Caco-2 (cell line): ENCODE data around the gene DNASE1. TPM values are rescaled to one million over a fixed set of nuclear protein-coding genes. Genes with fewer than 3 reads are reported as not detected.

Experiments
- BruUV-seq: library from RNA; stranded (reverse); fragments of 400-500 nt; replicated peaks from 2 replicates; lab custom pipeline; 2021; lab: Mats Ljungman, UMichigan
- CTCF ChIA-PET: fragments of 300-600 bp; sonication (Branson Sonifier 250); formaldehyde crosslinking; loops from one replicate; lab custom pipeline; 2022; ENCODE audit warnings: antibody characterized with exemption; lab: Charles Lee
- POLR2A ChIA-PET: fragments of 300-600 bp; sonication (Branson Sonifier 250); formaldehyde crosslinking; loops from one replicate; lab custom pipeline; 2022; ENCODE audit warnings: antibody characterized with exemption; lab: Charles Lee
- DNase-seq, 2 experiments: peaks; one replicate each; pipeline versions ENCODE4 v3.0.0 to v3.0.0-alpha.2; 2020 to 2022
- H3K27me3 ChIP-seq: replicated peaks from 2 replicates; pipeline ENCODE4 v1.6.0; 2011; ENCODE audit warnings: low read length; ENCODE audit not compliant: control insufficient read depth, insufficient read depth
- H3K36me3 ChIP-seq: 2 replicates; pipeline ENCODE4 v1.5.1; 2011; ENCODE audit warnings: low read length; ENCODE audit not compliant: control insufficient read depth, insufficient read depth
- H3K4me1 ChIP-seq: fragments of 250-450 bp; sonication (Bioruptor Pico); 2 replicates; pipeline ENCODE4 v1.5.1; 2020; ENCODE audit warnings: mild to moderate bottlenecking
- H3K4me3 ChIP-seq: 2 replicates; pipeline ENCODE4 v1.5.1; 2011; ENCODE audit warnings: low read depth, mild to moderate bottlenecking, control low read depth, low read length
- H3K9me3 ChIP-seq: fragments of 250-450 bp; sonication (Bioruptor Pico); 2 replicates; pipeline ENCODE4 v1.5.1; 2020; ENCODE audit warnings: mild to moderate bottlenecking, moderate library complexity
- H3K27ac Mint-ChIP-seq: one replicate; pipeline ENCODE4 v1.8.0; 2022; ENCODE audit warnings: mixed read lengths; ENCODE audit not compliant: unreplicated experiment
- H3K27me3 Mint-ChIP-seq: one replicate; pipeline ENCODE4 v1.8.0; 2022; ENCODE audit warnings: mixed read lengths; ENCODE audit not compliant: insufficient read depth, unreplicated experiment
- H3K36me3 Mint-ChIP-seq: one replicate; pipeline ENCODE4 v1.8.0; 2022; ENCODE audit warnings: mild to moderate bottlenecking, mixed read lengths; ENCODE audit not compliant: insufficient read depth, unreplicated experiment
- H3K4me1 Mint-ChIP-seq: one replicate; pipeline ENCODE4 v1.8.0; 2022; ENCODE audit warnings: low read depth, mixed read lengths; ENCODE audit not compliant: unreplicated experiment
- H3K4me3 Mint-ChIP-seq: one replicate; pipeline ENCODE4 v1.8.0; 2022; ENCODE audit warnings: mild to moderate bottlenecking, moderate library complexity, mixed read lengths; ENCODE audit not compliant: unreplicated experiment
- H3K9me3 Mint-ChIP-seq: one replicate; pipeline ENCODE4 v1.8.0; 2022; ENCODE audit warnings: mixed read lengths; ENCODE audit not compliant: unreplicated experiment
- CTCF ChIP-seq, 2 experiments: fragments of 200-600 bp in 1 of 2; IDR thresholded peaks; 1 replicate in 1 of 2; 2 replicates in 1 of 2; pipeline versions ENCODE4 v1.5.1 to v1.8.0; 2011 to 2022; ENCODE audit warnings: antibody characterized with exemption in 1 of 2, control low read depth in 1 of 2, inconsistent platforms in 1 of 2, low read depth in 1 of 2, low read length in 1 of 2, mild to moderate bottlenecking in 1 of 2, moderate library complexity in 1 of 2; ENCODE audit not compliant: insufficient read depth in 1 of 2, severe bottlenecking in 1 of 2, unreplicated experiment in 1 of 2
- intact Hi-C: fragments of 100-400 bp; cut with micrococcal nuclease; formaldehyde crosslinking; loops from one replicate; pipeline ENCODE4 v1.10.0; 2022; ENCODE audit not compliant: unreplicated experiment
- total RNA-seq: library from RNA; stranded (reverse); gene quantifications from 2 replicates; pipeline ENCODE4 v1.2.3, GENCODE V29; 2022

Gene DNASE1
- total RNA-seq, 1 experiment from 2014 or later: 26.2 TPM

GRCh38 chr16:3656491-3657468 is 2.3 kb downstream of the DNASE1 start:
- peaks cover 87% of the 10 kb centered on the region for H3K36me3 Mint-ChIP-seq
- no peak for TF ChIP-seq CTCF (IDR thresholded peaks at IDR 0.05; ENCODE audit: insufficient read depth in 1 of 2, low read depth in 1 of 2, low read length in 1 of 2, severe bottlenecking in 1 of 2, unreplicated experiment in 1 of 2)
- Histone ChIP-seq H3K4me3 (no peak overlapping the region), H3K27me3 (no peaks in the 10 kb centered on the region), H3K36me3 (peaks cover 10% of the 10 kb centered on the region), H3K9me3 (no peaks in the 10 kb centered on the region), H3K4me1 (peaks cover 25% of the 10 kb centered on the region)
- H3K9me3 Mint-ChIP-seq: no peaks in the 10 kb centered on the region
- H3K4me3 Mint-ChIP-seq: no peak overlapping the region
- ChIA-PET CTCF (interaction anchor here (0.6 kb wide), 1 partner anchor 19 kb away, joined by 3 read pairs; no protein-coding TSS in a partner anchor), POLR2A (no interaction called here)
- DNase-seq: peak in 1 of 2 experiments; percentile 35
- H3K27ac Mint-ChIP-seq: peak overlapping the region; percentile 37
- intact Hi-C loops: no loop called here
- BruUV-seq: TSS peak; percentile 1
- H3K27me3 Mint-ChIP-seq: no peaks in the 10 kb centered on the region
- H3K4me1 Mint-ChIP-seq: peaks cover 19% of the 10 kb centered on the region

- intact Hi-C loops: no loop called here
- Mint-ChIP-seq H3K27me3 (no peaks in the 10 kb centered on the region), H3K9me3 (no peaks in the 10 kb centered on the region), H3K27ac (no peak overlapping the region), H3K4me3 (no peak overlapping the region), H3K4me1 (peaks cover 15% of the 10 kb centered on the region), H3K36me3 (peaks cover 87% of the 10 kb centered on the region)
- no peak for TF ChIP-seq CTCF (IDR thresholded peaks at IDR 0.05; ENCODE audit: insufficient read depth in 1 of 2, low read depth in 1 of 2, low read length in 1 of 2, severe bottlenecking in 1 of 2, unreplicated experiment in 1 of 2)
- Histone ChIP-seq H3K27me3 (no peaks in the 10 kb centered on the region), H3K36me3 (peaks cover 10% of the 10 kb centered on the region), H3K9me3 (no peaks in the 10 kb centered on the region), H3K4me3 (no peak overlapping the region), H3K4me1 (peaks cover 20% of the 10 kb centered on the region)
- ChIA-PET POLR2A (no interaction called here), CTCF (no interaction called here)
- BruUV-seq: no TSS peak
- DNase-seq: no peak
Observed at GRCh38 chr16:3659251-3659650, 4.8 kb downstream of the DNASE1 start.

- Histone ChIP-seq H3K27me3 (no peaks in the 10 kb centered on the region), H3K9me3 (no peaks in the 10 kb centered on the region), H3K36me3 (peaks cover 8% of the 10 kb centered on the region), H3K4me1 (0 out of 2 replicates have a peak, but pooled peaks cover 4% of the 10 kb centered on the region), H3K4me3 (no peak overlapping the region)
- Mint-ChIP-seq H3K4me3 (no peak overlapping the region), H3K4me1 (peaks cover 6% of the 10 kb centered on the region), H3K9me3 (no peaks in the 10 kb centered on the region), H3K27ac (peak overlapping the region; percentile 26), H3K27me3 (no peaks in the 10 kb centered on the region), H3K36me3 (peaks cover 89% of the 10 kb centered on the region)
- no TSS peak for BruUV-seq
- POLR2A ChIA-PET: no interaction called here
- CTCF ChIA-PET: interaction anchor here (1.1 kb wide), 1 partner anchor 35 kb away, joined by 3 read pairs; no protein-coding TSS in a partner anchor
- intact Hi-C loops: no loop called here
- DNase-seq: no peak
- TF ChIP-seq CTCF (IDR thresholded peaks at IDR 0.05; ENCODE audit: insufficient read depth in 1 of 2, low read depth in 1 of 2, low read length in 1 of 2, severe bottlenecking in 1 of 2, unreplicated experiment in 1 of 2): no peak
Observed at GRCh38 chr16:3661311-3661710, 6.8 kb downstream of the DNASE1 start.
